ENCODE measurements around the gene ANKFY1. TPM values are rescaled to one million over a fixed set of nuclear protein-coding genes. Genes with fewer than 3 reads are reported as not detected.

ANKFY1 gene
- total RNA-seq, 1 donor from 2014 or later, result 26.6 TPM

DNA sequence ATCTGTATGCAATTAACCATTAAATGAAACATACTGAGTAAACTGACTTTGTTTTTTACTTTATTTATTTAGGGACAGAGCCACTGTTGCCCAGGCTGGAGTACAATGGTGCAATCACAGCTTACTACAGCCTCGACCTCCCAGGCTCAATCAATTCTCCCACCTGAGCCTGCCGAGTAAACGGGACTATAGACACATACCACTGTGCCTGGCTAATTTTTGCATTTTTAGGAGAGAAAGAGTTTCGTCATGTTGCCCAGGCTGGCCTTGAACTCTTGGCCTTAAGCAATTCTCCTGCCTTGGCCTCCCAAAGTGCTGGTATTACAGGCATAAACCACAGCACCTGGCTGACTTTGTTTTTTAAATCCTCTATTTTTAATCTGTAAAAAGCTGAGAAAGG is 42.6 kb downstream of the ANKFY1 start:
- Histone ChIP-seq H3K27me3 (ENCODE audit: control insufficient read depth in 3 of 3, insufficient read depth in 3 of 3, low read length in 3 of 3) (no peaks in the 10 kb centered on the region), H3K36me3 (ENCODE audit: control insufficient read depth in 3 of 3, insufficient read depth in 3 of 3, low read length in 3 of 3) (peaks cover 6 to 17% (median 8%) of the 10 kb centered on the region in 3 donors), H3K9me3 (ENCODE audit: control insufficient read depth in 3 of 3, low read length in 3 of 3) (no peaks in the 10 kb centered on the region), H3K4me1 (ENCODE audit: control insufficient read depth in 3 of 3, insufficient read depth in 3 of 3, low read length in 3 of 3) (peaks cover 5 to 13% (median 8%) of the 10 kb centered on the region in 3 donors), H3K9ac (ENCODE audit: low read depth in 1 of 3, low read length in 3 of 3) (no peak overlapping the region), H3K27ac (ENCODE audit: low read depth, low read length) (peak overlapping the region; percentile 51), H3K4me3 (ENCODE audit: low read length in 3 of 3) (no peak overlapping the region)

DNA sequence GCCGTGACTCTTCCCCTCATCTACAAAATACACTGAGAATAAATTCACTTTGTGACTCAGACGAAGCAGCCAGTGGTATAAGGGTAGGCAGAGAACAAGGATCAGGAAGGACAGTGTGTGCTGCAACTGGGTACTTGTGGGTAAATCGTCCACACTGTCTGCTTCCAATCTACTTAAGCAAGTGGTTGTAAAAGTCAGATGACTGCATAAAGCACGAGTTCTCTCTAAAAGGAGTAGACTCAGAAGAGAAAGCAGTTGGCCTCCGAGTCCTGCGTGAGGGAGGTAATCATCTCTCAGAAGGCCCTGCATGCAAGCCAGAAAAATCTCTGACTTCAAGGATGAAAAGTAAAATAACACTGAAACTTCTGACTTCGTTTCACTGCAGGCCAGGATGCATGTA is 43.1 kb downstream of the ANKFY1 start:
- Histone ChIP-seq H3K4me3 (ENCODE audit: low read length in 3 of 3) (no peak overlapping the region), H3K9ac (ENCODE audit: low read depth in 1 of 3, low read length in 3 of 3) (peak overlapping the region in 1 of 3 donors; percentile 20), H3K9me3 (ENCODE audit: control insufficient read depth in 3 of 3, low read length in 3 of 3) (no peaks in the 10 kb centered on the region), H3K27ac (ENCODE audit: low read depth, low read length) (peak overlapping the region; percentile 51), H3K27me3 (ENCODE audit: control insufficient read depth in 3 of 3, insufficient read depth in 3 of 3, low read length in 3 of 3) (no peaks in the 10 kb centered on the region), H3K4me1 (ENCODE audit: control insufficient read depth in 3 of 3, insufficient read depth in 3 of 3, low read length in 3 of 3) (peaks cover 10 to 18% (median 11%) of the 10 kb centered on the region in 3 donors), H3K36me3 (ENCODE audit: control insufficient read depth in 3 of 3, insufficient read depth in 3 of 3, low read length in 3 of 3) (peaks cover 6 to 20% (median 8%) of the 10 kb centered on the region in 3 donors)

DNA sequence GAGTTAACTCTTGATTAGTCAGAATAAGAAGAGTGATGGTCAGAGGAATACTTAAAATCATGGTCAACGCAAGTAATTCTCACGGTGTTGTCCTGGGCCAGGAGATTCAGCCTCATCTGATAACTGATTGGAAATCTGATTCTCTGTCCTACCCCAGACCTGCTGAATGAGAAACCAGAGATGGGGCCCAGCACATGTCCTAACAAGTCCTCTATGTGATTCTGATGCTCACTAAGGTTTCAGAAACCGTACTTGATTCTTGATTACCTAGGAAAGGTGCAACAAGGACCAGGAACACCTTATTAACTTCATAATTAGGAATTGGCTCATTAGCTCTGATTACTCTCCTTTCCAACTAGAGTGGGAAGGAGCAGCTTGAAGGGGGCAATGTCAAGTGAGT is 44.5 kb downstream of the ANKFY1 start:
- H3K36me3 ChIP-seq (ENCODE audit: control insufficient read depth in 3 of 3, insufficient read depth in 3 of 3, low read length in 3 of 3), result peaks cover 6 to 20% (median 8%) of the 10 kb centered on the region in 3 donors
- H3K4me1 ChIP-seq (ENCODE audit: control insufficient read depth in 3 of 3, insufficient read depth in 3 of 3, low read length in 3 of 3), result peaks cover 10 to 23% (median 14%) of the 10 kb centered on the region in 3 donors
- no peak overlapping the region for H3K9ac ChIP-seq (ENCODE audit: low read depth in 1 of 3, low read length in 3 of 3)
- no peaks in the 10 kb centered on the region for H3K9me3 ChIP-seq (ENCODE audit: control insufficient read depth in 3 of 3, low read length in 3 of 3)
- H3K4me3 ChIP-seq (ENCODE audit: low read length in 3 of 3), result no peak overlapping the region
- no peaks in the 10 kb centered on the region for H3K27me3 ChIP-seq (ENCODE audit: control insufficient read depth in 3 of 3, insufficient read depth in 3 of 3, low read length in 3 of 3)
- no peak overlapping the region for H3K27ac ChIP-seq (ENCODE audit: low read depth, low read length)

DNA sequence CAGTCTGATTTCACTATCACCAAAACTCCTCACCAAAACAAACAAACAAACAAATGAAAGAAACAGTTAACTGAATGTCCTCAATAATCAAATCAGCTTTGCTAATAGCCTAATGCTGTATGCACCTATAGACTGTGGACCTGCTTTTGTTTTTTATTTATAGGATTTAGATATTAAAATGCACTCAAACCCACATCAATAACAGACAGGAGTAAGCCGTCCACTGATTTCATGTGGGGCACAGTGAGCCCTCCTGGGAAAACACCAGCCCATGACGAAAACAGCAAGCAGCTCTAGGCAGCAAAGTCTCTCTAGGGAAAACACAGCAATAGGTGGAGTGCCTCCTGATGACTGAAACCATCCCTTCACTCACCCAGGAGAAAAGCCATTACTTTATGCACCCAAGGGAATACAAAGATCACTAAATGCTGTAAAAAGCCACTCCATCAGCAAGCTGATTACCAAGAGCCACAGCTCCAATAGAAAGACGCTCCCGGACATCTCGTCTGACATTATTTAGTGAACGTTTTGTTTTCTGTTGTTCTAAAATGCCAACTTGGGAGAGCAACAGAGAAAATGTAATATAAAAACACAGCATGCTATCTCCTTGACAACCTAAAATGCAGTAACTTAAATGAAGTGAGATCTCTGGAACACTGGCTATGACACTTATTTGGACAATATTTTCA is 47.8 kb downstream of the ANKFY1 start:
- Histone ChIP-seq H3K27ac (ENCODE audit: low read depth, low read length) (peak overlapping the region; percentile 75), H3K9me3 (ENCODE audit: control insufficient read depth in 3 of 3, low read length in 3 of 3) (no peaks in the 10 kb centered on the region), H3K4me3 (ENCODE audit: low read length in 3 of 3) (no peak overlapping the region), H3K36me3 (ENCODE audit: control insufficient read depth in 3 of 3, insufficient read depth in 3 of 3, low read length in 3 of 3) (peaks cover 0 to 10% (median 3%) of the 10 kb centered on the region in 3 donors), H3K27me3 (ENCODE audit: control insufficient read depth in 3 of 3, insufficient read depth in 3 of 3, low read length in 3 of 3) (no peaks in the 10 kb centered on the region), H3K4me1 (ENCODE audit: control insufficient read depth in 3 of 3, insufficient read depth in 3 of 3, low read length in 3 of 3) (peaks cover 14 to 27% (median 15%) of the 10 kb centered on the region in 3 donors), H3K9ac (ENCODE audit: low read depth in 1 of 3, low read length in 3 of 3) (peak overlapping the region in 1 of 3 donors; percentile 41)

DNA sequence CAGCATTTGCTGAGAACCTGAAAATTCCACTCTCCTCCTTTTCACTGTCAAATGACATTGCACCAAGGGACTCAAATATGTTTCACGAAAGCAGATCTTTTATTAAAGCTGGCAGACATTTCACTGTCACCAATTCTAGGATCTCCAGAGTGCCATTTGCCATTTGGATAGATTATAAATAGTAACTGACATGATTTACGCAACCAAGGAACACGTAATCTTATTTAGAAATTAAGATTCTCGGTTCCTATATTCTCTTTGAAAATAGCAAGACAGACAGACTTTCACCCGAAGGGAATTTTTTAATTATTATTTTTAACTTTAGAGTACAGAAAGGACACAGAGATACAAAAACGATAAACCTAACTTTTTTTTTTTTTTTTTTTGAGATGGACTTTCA is 49.6 kb downstream of the ANKFY1 start:
- peak overlapping the region; percentile 75 for H3K27ac ChIP-seq (ENCODE audit: low read depth, low read length)
- peak overlapping the region in 2 of 3 donors; percentile 5 to 40 for H3K9ac ChIP-seq (ENCODE audit: low read depth in 1 of 3, low read length in 3 of 3)
- peak overlapping the region in 2 of 3 donors; percentile 0 to 23 for H3K4me3 ChIP-seq (ENCODE audit: low read length in 3 of 3)
- no peaks in the 10 kb centered on the region for H3K27me3 ChIP-seq (ENCODE audit: control insufficient read depth in 3 of 3, insufficient read depth in 3 of 3, low read length in 3 of 3)
- no peaks in the 10 kb centered on the region for H3K9me3 ChIP-seq (ENCODE audit: control insufficient read depth in 3 of 3, low read length in 3 of 3)
- peaks cover 1 to 7% (median 4%) of the 10 kb centered on the region in 3 donors for H3K36me3 ChIP-seq (ENCODE audit: control insufficient read depth in 3 of 3, insufficient read depth in 3 of 3, low read length in 3 of 3)
- H3K4me1 ChIP-seq (ENCODE audit: control insufficient read depth in 3 of 3, insufficient read depth in 3 of 3, low read length in 3 of 3), result peaks cover 6 to 25% (median 10%) of the 10 kb centered on the region in 3 donors

DNA sequence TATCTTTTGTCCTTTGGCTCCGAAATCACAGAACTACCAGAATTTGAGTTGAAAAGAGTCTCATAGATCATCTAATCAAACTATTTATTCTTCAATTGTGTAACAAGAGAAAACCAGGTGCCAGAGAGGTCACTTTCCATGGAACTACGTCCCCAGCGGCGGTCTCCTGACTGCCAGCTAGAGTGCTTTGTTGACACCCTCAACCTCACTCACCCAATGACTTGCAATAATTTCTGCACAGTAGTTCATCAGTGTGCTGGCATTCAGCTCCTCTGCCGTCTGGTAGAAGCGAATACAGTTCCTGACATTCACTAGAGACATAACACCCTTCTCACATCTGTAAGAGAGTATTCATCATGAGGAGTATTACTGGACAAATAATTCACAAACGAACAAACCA is 54.2 kb downstream of the ANKFY1 start:
- Histone ChIP-seq H3K27ac (ENCODE audit: low read depth, low read length) (peak overlapping the region; percentile 87), H3K4me1 (ENCODE audit: control insufficient read depth in 3 of 3, insufficient read depth in 3 of 3, low read length in 3 of 3) (peaks cover 3 to 24% (median 10%) of the 10 kb centered on the region in 3 donors), H3K9ac (ENCODE audit: low read depth in 1 of 3, low read length in 3 of 3) (peak overlapping the region in 1 of 3 donors; percentile 8), H3K36me3 (ENCODE audit: control insufficient read depth in 3 of 3, insufficient read depth in 3 of 3, low read length in 3 of 3) (peaks cover 13 to 32% (median 28%) of the 10 kb centered on the region in 3 donors), H3K27me3 (ENCODE audit: control insufficient read depth in 3 of 3, insufficient read depth in 3 of 3, low read length in 3 of 3) (no peaks in the 10 kb centered on the region), H3K4me3 (ENCODE audit: low read length in 3 of 3) (no peak overlapping the region), H3K9me3 (ENCODE audit: control insufficient read depth in 3 of 3, low read length in 3 of 3) (no peaks in the 10 kb centered on the region)

DNA sequence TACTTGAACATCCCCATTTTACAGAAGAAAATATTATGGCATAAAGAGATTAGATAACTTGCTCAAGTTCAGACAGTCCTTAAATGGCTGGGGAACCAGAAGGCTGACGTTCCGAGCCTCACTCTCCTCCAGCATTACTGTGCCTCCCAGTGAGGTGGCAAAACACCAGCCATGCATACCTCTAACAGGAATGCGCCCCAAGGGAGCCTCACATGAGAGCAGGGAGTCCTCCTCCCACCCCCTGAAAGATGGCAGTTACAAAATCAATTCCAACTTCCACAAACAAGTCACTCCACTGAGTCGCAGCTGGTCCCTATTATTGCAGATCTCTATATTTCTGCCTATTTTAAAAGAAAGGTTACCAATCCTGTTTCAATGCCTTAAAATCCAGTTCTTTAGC is 55.5 kb downstream of the ANKFY1 start:
- peaks cover 7 to 25% (median 12%) of the 10 kb centered on the region in 3 donors for H3K4me1 ChIP-seq (ENCODE audit: control insufficient read depth in 3 of 3, insufficient read depth in 3 of 3, low read length in 3 of 3)
- H3K36me3 ChIP-seq (ENCODE audit: control insufficient read depth in 3 of 3, insufficient read depth in 3 of 3, low read length in 3 of 3), result peaks cover 13 to 32% (median 30%) of the 10 kb centered on the region in 3 donors
- no peak overlapping the region for H3K9ac ChIP-seq (ENCODE audit: low read depth in 1 of 3, low read length in 3 of 3)
- no peaks in the 10 kb centered on the region for H3K9me3 ChIP-seq (ENCODE audit: control insufficient read depth in 3 of 3, low read length in 3 of 3)
- H3K27me3 ChIP-seq (ENCODE audit: control insufficient read depth in 3 of 3, insufficient read depth in 3 of 3, low read length in 3 of 3), result no peaks in the 10 kb centered on the region
- no peak overlapping the region for H3K4me3 ChIP-seq (ENCODE audit: low read length in 3 of 3)
- H3K27ac ChIP-seq (ENCODE audit: low read depth, low read length), result no peak overlapping the region

DNA sequence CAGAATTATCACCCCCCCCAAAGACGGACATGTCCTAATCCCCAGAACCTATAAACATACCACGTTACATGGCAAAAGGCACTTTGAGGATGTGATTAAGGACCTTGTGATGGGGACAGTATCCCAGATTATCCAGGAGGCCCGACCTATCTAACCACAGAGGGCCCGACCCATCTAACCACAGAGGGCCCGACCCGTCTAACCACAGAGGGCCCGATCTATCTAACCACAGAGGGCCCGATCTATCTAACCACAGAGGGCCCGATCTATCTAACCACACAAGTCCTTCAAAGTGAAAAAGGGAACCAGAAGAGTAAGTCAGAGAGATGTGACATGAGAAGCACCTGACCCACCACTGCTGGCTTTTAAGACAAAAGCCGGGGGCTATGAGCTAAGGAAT is 56.8 kb downstream of the ANKFY1 start:
- Histone ChIP-seq H3K9ac (ENCODE audit: low read depth in 1 of 3, low read length in 3 of 3) (peak overlapping the region in 1 of 3 donors; percentile 33), H3K9me3 (ENCODE audit: control insufficient read depth in 3 of 3, low read length in 3 of 3) (no peaks in the 10 kb centered on the region), H3K36me3 (ENCODE audit: control insufficient read depth in 3 of 3, insufficient read depth in 3 of 3, low read length in 3 of 3) (peaks cover 13 to 32% (median 30%) of the 10 kb centered on the region in 3 donors), H3K4me1 (ENCODE audit: control insufficient read depth in 3 of 3, insufficient read depth in 3 of 3, low read length in 3 of 3) (peaks cover 7 to 25% (median 12%) of the 10 kb centered on the region in 3 donors), H3K27ac (ENCODE audit: low read depth, low read length) (no peak overlapping the region), H3K27me3 (ENCODE audit: control insufficient read depth in 3 of 3, insufficient read depth in 3 of 3, low read length in 3 of 3) (no peaks in the 10 kb centered on the region), H3K4me3 (ENCODE audit: low read length in 3 of 3) (no peak overlapping the region)

DNA sequence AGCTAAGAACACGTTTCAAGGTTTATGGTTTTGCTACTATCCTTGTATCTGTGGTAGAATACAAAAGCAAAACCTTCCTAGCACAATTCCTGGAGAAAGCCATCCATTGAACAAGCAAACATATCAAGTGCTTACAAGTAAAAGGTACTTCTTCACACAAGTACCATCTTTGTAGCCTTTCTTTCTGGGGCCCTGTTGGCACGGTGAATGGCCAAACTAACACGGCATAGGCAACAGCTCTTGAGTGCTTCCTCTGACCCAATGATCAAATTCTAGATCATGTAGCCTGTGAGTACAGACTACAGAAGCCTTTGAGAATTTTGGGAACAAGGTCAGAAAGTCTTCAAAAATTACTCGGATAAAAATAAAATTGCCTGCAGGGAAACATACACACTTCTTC is 57.9 kb downstream of the ANKFY1 start:
- Histone ChIP-seq H3K36me3 (ENCODE audit: control insufficient read depth in 3 of 3, insufficient read depth in 3 of 3, low read length in 3 of 3) (peaks cover 13 to 32% (median 30%) of the 10 kb centered on the region in 3 donors), H3K9me3 (ENCODE audit: control insufficient read depth in 3 of 3, low read length in 3 of 3) (no peaks in the 10 kb centered on the region), H3K9ac (ENCODE audit: low read depth in 1 of 3, low read length in 3 of 3) (no peak overlapping the region), H3K27me3 (ENCODE audit: control insufficient read depth in 3 of 3, insufficient read depth in 3 of 3, low read length in 3 of 3) (no peaks in the 10 kb centered on the region), H3K4me3 (ENCODE audit: low read length in 3 of 3) (no peak overlapping the region), H3K27ac (ENCODE audit: low read depth, low read length) (no peak overlapping the region), H3K4me1 (ENCODE audit: control insufficient read depth in 3 of 3, insufficient read depth in 3 of 3, low read length in 3 of 3) (peaks cover 7 to 25% (median 12%) of the 10 kb centered on the region in 3 donors)

DNA sequence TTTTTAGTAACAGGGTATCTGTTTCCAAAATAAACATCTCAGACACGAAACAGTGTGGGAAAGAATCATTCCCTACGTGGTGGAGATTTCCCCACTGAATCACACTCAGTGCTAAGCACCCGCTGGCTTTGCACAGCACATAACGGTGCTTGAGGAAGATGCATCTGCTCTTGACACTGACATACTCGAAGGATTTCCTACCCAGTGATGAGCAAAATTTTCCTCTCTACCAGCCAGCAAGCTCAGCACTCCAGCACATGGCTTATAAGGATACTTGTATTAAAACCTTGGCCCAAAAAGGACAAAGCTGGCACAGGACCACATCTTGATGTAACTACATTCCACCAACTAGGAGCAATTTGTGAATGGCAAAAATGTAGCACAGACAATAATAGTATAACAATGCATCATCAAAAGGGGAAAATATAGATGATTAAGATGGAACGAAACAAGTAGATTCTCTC is 59.0 kb downstream of the ANKFY1 start:
- Histone ChIP-seq H3K4me1 (ENCODE audit: control insufficient read depth in 3 of 3, insufficient read depth in 3 of 3, low read length in 3 of 3) (peaks cover 7 to 24% (median 12%) of the 10 kb centered on the region in 3 donors), H3K4me3 (ENCODE audit: low read length in 3 of 3) (no peak overlapping the region), H3K36me3 (ENCODE audit: control insufficient read depth in 3 of 3, insufficient read depth in 3 of 3, low read length in 3 of 3) (peaks cover 13 to 32% (median 30%) of the 10 kb centered on the region in 3 donors), H3K9ac (ENCODE audit: low read depth in 1 of 3, low read length in 3 of 3) (no peak overlapping the region), H3K27me3 (ENCODE audit: control insufficient read depth in 3 of 3, insufficient read depth in 3 of 3, low read length in 3 of 3) (no peaks in the 10 kb centered on the region), H3K9me3 (ENCODE audit: control insufficient read depth in 3 of 3, low read length in 3 of 3) (no peaks in the 10 kb centered on the region), H3K27ac (ENCODE audit: low read depth, low read length) (peak overlapping the region; percentile 75)
